GM23338 (cell line): ENCODE results near the gene TERB1. TPM values are rescaled to one million over a fixed set of nuclear protein-coding genes. Genes with fewer than 3 reads are reported as not detected.

Source experiments
- ATAC-seq: fragments of 200-7000 bp; cut with Tn5 transposase; 3 replicates; pipeline ENCODE4 v1.9.1; 2020
- DNase-seq: peaks from one replicate; pipeline ENCODE4 v3.0.0-alpha.2; 2015; ENCODE audit warnings: low spot score
- H2AFZ ChIP-seq: fragments of 200-600 bp; sonication (generic); 2 replicates; pipeline ENCODE4 v1.8.0; 2016; ENCODE audit warnings: antibody characterized with exemption, mild to moderate bottlenecking, moderate library complexity
- H3F3A ChIP-seq: fragments of 200-600 bp; sonication (generic); replicated peaks from 2 replicates; pipeline ENCODE4 v1.8.0; 2017; ENCODE audit warnings: antibody characterized with exemption, mixed run types, low read depth
- H3K27ac ChIP-seq: fragments of 200-600 bp; sonication (generic); 2 replicates; pipeline ENCODE4 v1.6.1; 2016; ENCODE audit warnings: low read depth
- H3K27me3 ChIP-seq: fragments of 200-600 bp; sonication (generic); 2 replicates; pipeline ENCODE4 v1.8.0; 2016; ENCODE audit warnings: mild to moderate bottlenecking, mixed run types, moderate library complexity; ENCODE audit not compliant: insufficient read depth
- H3K36me3 ChIP-seq: fragments of 200-600 bp; sonication (generic); 2 replicates; pipeline ENCODE4 v1.8.0; 2016; ENCODE audit warnings: mild to moderate bottlenecking; ENCODE audit not compliant: insufficient read depth
- H3K4me1 ChIP-seq: fragments of 200-600 bp; sonication (generic); 2 replicates; pipeline ENCODE4 v1.8.0; 2016; ENCODE audit warnings: mild to moderate bottlenecking, moderate library complexity; ENCODE audit not compliant: insufficient read depth
- H3K4me2 ChIP-seq: fragments of 200-600 bp; sonication (generic); 2 replicates; pipeline ENCODE4 v1.7.1; 2017; ENCODE audit warnings: mixed run types
- H3K4me3 ChIP-seq: fragments of 200-600 bp; sonication (generic); 2 replicates; pipeline ENCODE4 v1.6.1; 2016; ENCODE audit warnings: mixed run types
- H3K79me2 ChIP-seq: fragments of 200-600 bp; sonication (generic); replicated peaks from 2 replicates; pipeline ENCODE4 v1.8.0; 2017; ENCODE audit warnings: mild to moderate bottlenecking; ENCODE audit not compliant: insufficient read depth
- H3K9me2 ChIP-seq: fragments of 200-600 bp; sonication (generic); 2 replicates; pipeline ENCODE4 v1.8.0; 2017; ENCODE audit not compliant: insufficient read depth
- H4K20me1 ChIP-seq: fragments of 200-600 bp; sonication (generic); replicated peaks from 2 replicates; pipeline ENCODE4 v1.8.0; 2017; ENCODE audit warnings: mild to moderate bottlenecking; ENCODE audit not compliant: insufficient read depth
- H3K27ac Mint-ChIP-seq: 2 replicates; pipeline ENCODE4 v1.8.0; 2020; ENCODE audit warnings: inconsistent platforms, mild to moderate bottlenecking, moderate library complexity, mixed read lengths
- H3K27me3 Mint-ChIP-seq: 3 replicates; pipeline ENCODE4 v1.8.0; 2022; ENCODE audit warnings: low read depth, mild to moderate bottlenecking, moderate library complexity, mixed read lengths, inconsistent platforms; ENCODE audit not compliant: insufficient read depth, poor library complexity
- H3K36me3 Mint-ChIP-seq: 3 replicates; pipeline ENCODE4 v1.8.0; 2021; ENCODE audit warnings: low read depth, mild to moderate bottlenecking, inconsistent platforms, moderate library complexity, mixed read lengths
- H3K4me1 Mint-ChIP-seq: 3 replicates; pipeline ENCODE4 v1.8.0; 2020; ENCODE audit warnings: mild to moderate bottlenecking, inconsistent platforms, mixed read lengths
- H3K4me3 Mint-ChIP-seq: 3 replicates; pipeline ENCODE4 v1.8.0; 2021; ENCODE audit warnings: moderate library complexity, mild to moderate bottlenecking, inconsistent platforms, mixed read lengths
- H3K9me3 Mint-ChIP-seq: 3 replicates; pipeline ENCODE4 v1.8.0; 2020; ENCODE audit warnings: moderate library complexity, mild to moderate bottlenecking, inconsistent platforms, mixed read lengths
- CREB1 ChIP-seq: fragments of 250-450 bp; sonication (Bioruptor Pico); IDR thresholded peaks from 2 replicates; pipeline ENCODE4 v1.5.0; 2020; ENCODE audit warnings: low read depth, mild to moderate bottlenecking, moderate library complexity
- EZH2 ChIP-seq: fragments of 200-600 bp; sonication (generic); IDR thresholded peaks from one replicate; pipeline ENCODE4 v1.8.0; 2017; ENCODE audit warnings: antibody characterized with exemption, mild to moderate bottlenecking, low read depth; ENCODE audit not compliant: unreplicated experiment
- EZH2phosphoT487 ChIP-seq: fragments of 200-600 bp; sonication (generic); IDR thresholded peaks from one replicate; pipeline ENCODE4 v1.8.1; 2018; ENCODE audit warnings: antibody characterized with exemption; ENCODE audit not compliant: unreplicated experiment
- NANOG ChIP-seq: IDR thresholded peaks from 2 replicates; pipeline ENCODE4 v1.6.1; 2016; ENCODE audit warnings: antibody characterized with exemption, borderline replicate concordance
- POLR2AphosphoS5 ChIP-seq: IDR thresholded peaks from 2 replicates; pipeline ENCODE4 v1.6.1; 2016; ENCODE audit warnings: antibody characterized with exemption, low read depth
- STAT1 ChIP-seq: IDR thresholded peaks from one replicate; pipeline ENCODE4 v1.6.1; 2016; ENCODE audit warnings: antibody characterized with exemption; ENCODE audit not compliant: unreplicated experiment
- ZNF114 ChIP-seq: fragments of 250-450 bp; sonication (Bioruptor Pico); IDR thresholded peaks from 2 replicates; pipeline ENCODE4 v1.5.0; 2020; ENCODE audit warnings: mild to moderate bottlenecking, moderate library complexity
- ZNF331 ChIP-seq: fragments of 250-450 bp; sonication (Bioruptor Pico); IDR thresholded peaks from 2 replicates; pipeline ENCODE4 v1.5.0; 2020; ENCODE audit warnings: low read depth, mild to moderate bottlenecking, moderate library complexity
- polyA plus RNA-seq: library from polyadenylated mRNA; unstranded; fragments of >200 nt; fragmentation: Nextera tagmentation; extraction: Ambion mirVana; gene quantifications from 2 replicates; pipeline ENCODE4 v1.2.1, GENCODE V29; 2016
- total RNA-seq: library from RNA; depleted of rRNA; stranded (reverse); fragments of >200 nt; shearing (Covaris generic); gene quantifications from 2 replicates; pipeline ENCODE4 v1.2.3, GENCODE V29; 2014
- TF ChIP-seq, protein P1 (sequence below): IDR thresholded peaks from 2 replicates; pipeline ENCODE4 v1.6.1; 2016; ENCODE audit warnings: antibody characterized with exemption
- TF ChIP-seq, protein P2 (sequence below), 2 experiments: fragments of 200-600 bp in 1 of 2; sonication (generic) in 1 of 2; conservative IDR thresholded peaks; 2 replicates each; pipeline versions ENCODE4 v1.5.1 to v1.6.1; 2016 to 2017; ENCODE audit warnings: antibody characterized with exemption in 2 of 2, low read depth in 2 of 2, mild to moderate bottlenecking in 2 of 2, moderate library complexity in 1 of 2
- TF ChIP-seq, protein P3 (sequence below): fragments of 250-450 bp; sonication (Bioruptor Pico); IDR thresholded peaks from 2 replicates; pipeline ENCODE4 v1.5.0; 2020; ENCODE audit warnings: mild to moderate bottlenecking, moderate library complexity

The TERB1 gene
- total and polyA plus RNA-seq, 2 experiments from 2014 or later: not detected

DNA sequence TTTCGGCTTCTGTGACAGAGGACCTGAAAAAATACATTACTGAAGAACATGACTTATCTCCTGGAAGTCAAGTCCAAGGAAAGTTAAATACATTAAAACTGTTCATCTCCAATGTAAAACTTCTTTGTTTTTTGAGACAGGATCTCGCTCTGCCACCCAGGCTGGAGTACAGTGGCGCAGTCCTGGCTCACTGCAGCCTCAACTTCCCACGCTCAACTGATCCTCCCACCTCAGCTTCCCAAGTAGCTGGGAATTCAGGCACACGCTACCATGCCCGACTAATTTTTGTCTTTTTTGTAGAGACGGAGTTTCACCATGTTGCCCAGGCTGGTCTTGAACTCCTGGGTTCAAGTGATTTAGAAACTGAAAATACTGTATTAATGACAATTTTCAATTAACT lies 9.7 kb upstream of the TERB1 start (continued):
- TF ChIP-seq CREB1: no peak
- no peak for TF ChIP-seq EZH2
- no peak for TF ChIP-seq NANOG
- TF ChIP-seq STAT1: no peak
- TF ChIP-seq, protein P1, sequence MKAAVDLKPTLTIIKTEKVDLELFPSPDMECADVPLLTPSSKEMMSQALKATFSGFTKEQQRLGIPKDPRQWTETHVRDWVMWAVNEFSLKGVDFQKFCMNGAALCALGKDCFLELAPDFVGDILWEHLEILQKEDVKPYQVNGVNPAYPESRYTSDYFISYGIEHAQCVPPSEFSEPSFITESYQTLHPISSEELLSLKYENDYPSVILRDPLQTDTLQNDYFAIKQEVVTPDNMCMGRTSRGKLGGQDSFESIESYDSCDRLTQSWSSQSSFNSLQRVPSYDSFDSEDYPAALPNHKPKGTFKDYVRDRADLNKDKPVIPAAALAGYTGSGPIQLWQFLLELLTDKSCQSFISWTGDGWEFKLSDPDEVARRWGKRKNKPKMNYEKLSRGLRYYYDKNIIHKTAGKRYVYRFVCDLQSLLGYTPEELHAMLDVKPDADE: no peak
- TF ChIP-seq ZNF114 (CRISPR knock-in tag): no peak
- TF ChIP-seq EZH2phosphoT487: no peak
- TF ChIP-seq ZNF331 (CRISPR knock-in tag): no peak
- TF ChIP-seq, protein P2, sequence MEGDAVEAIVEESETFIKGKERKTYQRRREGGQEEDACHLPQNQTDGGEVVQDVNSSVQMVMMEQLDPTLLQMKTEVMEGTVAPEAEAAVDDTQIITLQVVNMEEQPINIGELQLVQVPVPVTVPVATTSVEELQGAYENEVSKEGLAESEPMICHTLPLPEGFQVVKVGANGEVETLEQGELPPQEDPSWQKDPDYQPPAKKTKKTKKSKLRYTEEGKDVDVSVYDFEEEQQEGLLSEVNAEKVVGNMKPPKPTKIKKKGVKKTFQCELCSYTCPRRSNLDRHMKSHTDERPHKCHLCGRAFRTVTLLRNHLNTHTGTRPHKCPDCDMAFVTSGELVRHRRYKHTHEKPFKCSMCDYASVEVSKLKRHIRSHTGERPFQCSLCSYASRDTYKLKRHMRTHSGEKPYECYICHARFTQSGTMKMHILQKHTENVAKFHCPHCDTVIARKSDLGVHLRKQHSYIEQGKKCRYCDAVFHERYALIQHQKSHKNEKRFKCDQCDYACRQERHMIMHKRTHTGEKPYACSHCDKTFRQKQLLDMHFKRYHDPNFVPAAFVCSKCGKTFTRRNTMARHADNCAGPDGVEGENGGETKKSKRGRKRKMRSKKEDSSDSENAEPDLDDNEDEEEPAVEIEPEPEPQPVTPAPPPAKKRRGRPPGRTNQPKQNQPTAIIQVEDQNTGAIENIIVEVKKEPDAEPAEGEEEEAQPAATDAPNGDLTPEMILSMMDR (conservative IDR thresholded peaks at IDR 0.05; ENCODE audit: low read depth in 2 of 2): no peak

DNA sequence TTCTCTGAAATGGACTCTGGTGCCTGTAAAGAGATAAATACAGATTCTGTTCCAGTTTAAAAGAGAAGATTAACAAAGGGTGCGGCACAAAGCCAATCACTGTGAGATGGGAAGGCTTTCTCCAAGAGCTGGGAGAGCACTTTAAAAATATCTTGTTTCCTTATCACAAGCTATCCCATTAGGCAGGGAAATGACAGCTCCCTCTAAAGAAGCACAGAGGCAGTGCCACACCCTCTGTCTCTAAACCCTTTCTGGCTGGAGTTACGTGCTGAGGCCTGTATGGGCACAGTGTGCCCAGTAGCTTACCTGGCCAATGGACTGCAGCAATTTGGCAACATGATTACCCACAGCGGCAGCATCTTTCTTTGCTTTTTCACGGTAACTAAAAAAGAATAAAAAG lies 9.0 kb upstream of the TERB1 start:
- no peak overlapping the region for H3K4me2 ChIP-seq
- no peaks in the 10 kb centered on the region for H3K79me2 ChIP-seq
- H3K4me1 ChIP-seq: no peaks in the 10 kb centered on the region
- H4K20me1 ChIP-seq: no peaks in the 10 kb centered on the region; the same call in 1 of the 2 replicates
- H3K27me3 ChIP-seq: no peaks in the 10 kb centered on the region
- DNase-seq (no peak), ATAC-seq (no peak)
- no peak overlapping the region for H3K4me3 Mint-ChIP-seq
- H3K36me3 Mint-ChIP-seq: peaks cover 86% of the 10 kb centered on the region
- peaks cover 58% of the 10 kb centered on the region for H3K36me3 ChIP-seq
- no peak overlapping the region for H2AFZ ChIP-seq
- no peaks in the 10 kb centered on the region for H3K9me3 Mint-ChIP-seq
- H3K27me3 Mint-ChIP-seq: no peaks in the 10 kb centered on the region
- 0 out of 2 replicates have a peak, but pooled peaks cover 7% of the 10 kb centered on the region for H3F3A ChIP-seq
- H3K9me2 ChIP-seq: no peaks in the 10 kb centered on the region
- no peak overlapping the region for H3K27ac Mint-ChIP-seq
- H3K27ac ChIP-seq: no peak overlapping the region
- H3K4me1 Mint-ChIP-seq: no peaks in the 10 kb centered on the region
- no peak overlapping the region for H3K4me3 ChIP-seq
- TF ChIP-seq, protein P1: no peak
- TF ChIP-seq ZNF114 (CRISPR knock-in tag) (no peak), ZNF331 (CRISPR knock-in tag) (no peak), EZH2 (no peak), EZH2phosphoT487 (no peak), POLR2AphosphoS5 (no peak), NANOG (no peak), CREB1 (no peak)
- TF ChIP-seq, protein P3, sequence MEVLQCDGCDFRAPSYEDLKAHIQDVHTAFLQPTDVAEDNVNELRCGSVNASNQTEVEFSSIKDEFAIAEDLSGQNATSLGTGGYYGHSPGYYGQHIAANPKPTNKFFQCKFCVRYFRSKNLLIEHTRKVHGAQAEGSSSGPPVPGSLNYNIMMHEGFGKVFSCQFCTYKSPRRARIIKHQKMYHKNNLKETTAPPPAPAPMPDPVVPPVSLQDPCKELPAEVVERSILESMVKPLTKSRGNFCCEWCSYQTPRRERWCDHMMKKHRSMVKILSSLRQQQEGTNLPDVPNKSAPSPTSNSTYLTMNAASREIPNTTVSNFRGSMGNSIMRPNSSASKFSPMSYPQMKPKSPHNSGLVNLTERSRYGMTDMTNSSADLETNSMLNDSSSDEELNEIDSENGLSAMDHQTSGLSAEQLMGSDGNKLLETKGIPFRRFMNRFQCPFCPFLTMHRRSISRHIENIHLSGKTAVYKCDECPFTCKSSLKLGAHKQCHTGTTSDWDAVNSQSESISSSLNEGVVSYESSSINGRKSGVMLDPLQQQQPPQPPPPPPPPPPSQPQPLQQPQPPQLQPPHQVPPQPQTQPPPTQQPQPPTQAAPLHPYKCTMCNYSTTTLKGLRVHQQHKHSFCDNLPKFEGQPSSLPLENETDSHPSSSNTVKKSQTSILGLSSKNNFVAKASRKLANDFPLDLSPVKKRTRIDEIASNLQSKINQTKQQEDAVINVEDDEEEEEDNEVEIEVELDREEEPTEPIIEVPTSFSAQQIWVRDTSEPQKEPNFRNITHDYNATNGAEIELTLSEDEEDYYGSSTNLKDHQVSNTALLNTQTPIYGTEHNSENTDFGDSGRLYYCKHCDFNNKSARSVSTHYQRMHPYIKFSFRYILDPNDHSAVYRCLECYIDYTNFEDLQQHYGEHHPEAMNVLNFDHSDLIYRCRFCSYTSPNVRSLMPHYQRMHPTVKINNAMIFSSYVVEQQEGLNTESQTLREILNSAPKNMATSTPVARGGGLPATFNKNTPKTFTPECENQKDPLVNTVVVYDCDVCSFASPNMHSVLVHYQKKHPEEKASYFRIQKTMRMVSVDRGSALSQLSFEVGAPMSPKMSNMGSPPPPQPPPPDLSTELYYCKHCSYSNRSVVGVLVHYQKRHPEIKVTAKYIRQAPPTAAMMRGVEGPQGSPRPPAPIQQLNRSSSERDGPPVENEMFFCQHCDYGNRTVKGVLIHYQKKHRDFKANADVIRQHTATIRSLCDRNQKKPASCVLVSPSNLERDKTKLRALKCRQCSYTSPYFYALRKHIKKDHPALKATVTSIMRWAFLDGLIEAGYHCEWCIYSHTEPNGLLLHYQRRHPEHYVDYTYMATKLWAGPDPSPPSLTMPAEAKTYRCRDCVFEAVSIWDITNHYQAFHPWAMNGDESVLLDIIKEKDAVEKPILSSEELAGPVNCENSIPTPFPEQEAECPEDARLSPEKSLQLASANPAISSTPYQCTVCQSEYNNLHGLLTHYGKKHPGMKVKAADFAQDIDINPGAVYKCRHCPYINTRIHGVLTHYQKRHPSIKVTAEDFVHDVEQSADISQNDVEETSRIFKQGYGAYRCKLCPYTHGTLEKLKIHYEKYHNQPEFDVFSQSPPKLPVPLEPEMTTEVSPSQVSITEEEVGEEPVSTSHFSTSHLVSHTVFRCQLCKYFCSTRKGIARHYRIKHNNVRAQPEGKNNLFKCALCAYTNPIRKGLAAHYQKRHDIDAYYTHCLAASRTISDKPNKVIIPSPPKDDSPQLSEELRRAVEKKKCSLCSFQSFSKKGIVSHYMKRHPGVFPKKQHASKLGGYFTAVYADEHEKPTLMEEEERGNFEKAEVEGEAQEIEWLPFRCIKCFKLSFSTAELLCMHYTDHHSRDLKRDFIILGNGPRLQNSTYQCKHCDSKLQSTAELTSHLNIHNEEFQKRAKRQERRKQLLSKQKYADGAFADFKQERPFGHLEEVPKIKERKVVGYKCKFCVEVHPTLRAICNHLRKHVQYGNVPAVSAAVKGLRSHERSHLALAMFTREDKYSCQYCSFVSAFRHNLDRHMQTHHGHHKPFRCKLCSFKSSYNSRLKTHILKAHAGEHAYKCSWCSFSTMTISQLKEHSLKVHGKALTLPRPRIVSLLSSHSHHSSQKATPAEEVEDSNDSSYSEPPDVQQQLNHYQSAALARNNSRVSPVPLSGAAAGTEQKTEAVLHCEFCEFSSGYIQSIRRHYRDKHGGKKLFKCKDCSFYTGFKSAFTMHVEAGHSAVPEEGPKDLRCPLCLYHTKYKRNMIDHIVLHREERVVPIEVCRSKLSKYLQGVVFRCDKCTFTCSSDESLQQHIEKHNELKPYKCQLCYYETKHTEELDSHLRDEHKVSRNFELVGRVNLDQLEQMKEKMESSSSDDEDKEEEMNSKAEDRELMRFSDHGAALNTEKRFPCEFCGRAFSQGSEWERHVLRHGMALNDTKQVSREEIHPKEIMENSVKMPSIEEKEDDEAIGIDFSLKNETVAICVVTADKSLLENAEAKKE (CRISPR knock-in tag): no peak
